ENCODE results near the gene ALPL.
"Not testable (repeated sequence)": the region's sequence is repeated elsewhere in the genome, so short reads cannot be mapped to it uniquely, and the experiment has no call there.

ALPL gene

DNA sequence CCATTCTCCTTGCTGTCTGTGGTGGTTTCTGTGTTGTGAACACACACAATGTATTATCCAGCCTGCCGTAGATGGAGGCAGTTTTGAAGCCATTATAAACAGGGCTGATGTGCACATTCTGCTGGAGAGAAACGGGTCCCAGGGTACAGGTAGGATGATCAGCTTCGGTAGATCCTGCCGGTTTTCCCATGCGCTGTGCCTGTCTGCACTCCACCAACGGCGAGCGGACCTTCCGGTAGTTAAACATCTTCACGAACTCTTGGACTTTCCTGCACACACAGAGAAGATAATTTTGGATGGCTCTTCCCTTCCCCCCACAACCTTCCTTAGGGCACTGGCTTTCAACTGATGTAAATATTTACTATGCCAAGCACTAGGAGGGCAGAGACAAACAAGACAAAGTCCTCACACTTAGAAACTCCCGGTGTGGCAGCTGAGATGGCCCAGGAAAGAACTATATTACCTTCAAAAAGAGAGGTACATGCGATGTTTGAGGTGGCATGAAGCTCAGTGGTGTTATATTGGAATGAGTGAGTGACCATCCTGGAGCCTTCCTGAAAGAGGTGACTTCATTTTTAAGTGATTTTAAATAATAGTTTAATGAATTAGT, 41.7 kb downstream of the ALPL start:
- no peak overlapping the region for H3K4me3 ChIP-seq
- no peak overlapping the region for H3K27ac ChIP-seq

GRCh38 chr1:21552715-21553114, 43.5 kb downstream of the ALPL start:
- H3K27ac ChIP-seq: no peak overlapping the region

DNA sequence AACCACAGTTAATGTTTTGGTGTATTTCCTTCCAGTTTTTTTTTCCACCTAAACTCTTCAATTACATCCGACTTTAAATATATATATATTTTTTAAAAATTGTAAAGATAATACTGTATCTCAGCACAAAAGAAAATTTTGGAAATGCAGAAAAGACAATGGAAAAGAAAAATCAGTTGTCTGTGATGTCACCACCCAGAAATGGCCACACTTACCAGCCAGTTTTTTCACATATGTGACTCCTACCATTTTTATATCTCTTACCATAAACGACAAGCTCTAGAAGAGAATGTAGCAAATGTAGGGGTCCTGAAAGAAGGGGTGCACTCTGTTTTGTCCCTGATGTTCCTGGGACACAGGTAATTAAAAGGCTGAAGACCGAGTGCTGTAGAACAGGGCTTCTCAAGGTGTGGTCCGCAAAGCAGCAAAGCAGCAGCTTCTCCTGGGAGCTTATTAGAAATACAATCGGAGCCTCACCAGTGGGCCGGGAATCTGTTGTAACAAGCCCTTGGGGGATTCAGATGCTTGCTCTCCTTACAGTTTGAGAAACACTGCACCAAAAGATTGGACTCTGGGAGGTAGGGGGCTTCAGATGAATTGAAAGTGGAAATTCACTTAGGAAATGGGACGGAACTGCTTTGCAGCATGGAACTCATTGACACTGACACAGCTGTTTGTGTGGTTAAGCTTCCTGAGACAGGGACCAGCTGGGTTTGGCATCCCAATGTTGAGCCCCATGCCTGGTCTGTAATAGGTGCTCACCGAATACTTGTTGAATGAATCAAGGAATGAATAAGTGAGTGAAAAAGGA, 44.1 kb downstream of the ALPL start:
- H3K4me3 ChIP-seq: no peak overlapping the region
- no peak overlapping the region for H3K27ac ChIP-seq

More at GRCh38 chr1:21552715-21553114, 43.5 kb downstream of the ALPL start:
- no peak overlapping the region for H3K4me3 ChIP-seq

GRCh38 chr1:21559788-21560567, 50.8 kb downstream of the ALPL start:
- no peak overlapping the region for H3K27ac ChIP-seq
- no peak overlapping the region for H3K4me3 ChIP-seq

DNA sequence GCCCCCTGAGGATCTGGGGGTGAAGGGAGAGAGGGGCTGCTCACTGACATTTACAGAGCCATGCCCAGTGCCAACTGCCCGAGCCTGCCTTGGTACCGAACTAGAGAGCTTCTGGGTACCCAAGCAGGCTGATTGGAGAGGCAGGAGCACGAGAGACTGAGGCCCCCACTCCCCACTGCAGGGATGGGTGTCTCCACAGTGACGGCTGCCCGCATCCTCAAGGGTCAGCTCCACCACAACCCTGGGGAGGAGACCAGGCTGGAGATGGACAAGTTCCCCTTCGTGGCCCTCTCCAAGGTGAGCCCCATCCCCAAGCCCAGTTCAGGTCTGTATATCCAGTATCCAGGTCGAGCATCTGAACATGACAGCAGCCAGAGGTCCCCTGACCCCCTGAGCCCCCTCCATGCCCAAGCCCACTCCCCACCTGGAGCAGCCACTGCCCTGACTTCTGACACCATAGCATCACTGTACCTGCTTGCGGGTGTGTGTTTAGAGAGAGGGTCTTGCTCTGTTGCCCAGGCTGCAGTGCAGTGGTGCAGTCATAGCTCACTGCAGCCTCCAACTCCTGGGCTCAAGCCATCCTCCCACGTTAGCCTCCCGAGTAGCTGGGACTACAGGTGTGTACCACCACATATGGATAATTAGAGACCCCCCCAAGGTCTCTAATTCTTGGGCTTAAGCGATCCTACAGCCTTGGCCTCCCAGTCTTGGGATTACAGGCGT, 51.9 kb downstream of the ALPL start:
- H3K4me3 ChIP-seq: no peak overlapping the region
- H3K27ac ChIP-seq: no peak overlapping the region

DNA sequence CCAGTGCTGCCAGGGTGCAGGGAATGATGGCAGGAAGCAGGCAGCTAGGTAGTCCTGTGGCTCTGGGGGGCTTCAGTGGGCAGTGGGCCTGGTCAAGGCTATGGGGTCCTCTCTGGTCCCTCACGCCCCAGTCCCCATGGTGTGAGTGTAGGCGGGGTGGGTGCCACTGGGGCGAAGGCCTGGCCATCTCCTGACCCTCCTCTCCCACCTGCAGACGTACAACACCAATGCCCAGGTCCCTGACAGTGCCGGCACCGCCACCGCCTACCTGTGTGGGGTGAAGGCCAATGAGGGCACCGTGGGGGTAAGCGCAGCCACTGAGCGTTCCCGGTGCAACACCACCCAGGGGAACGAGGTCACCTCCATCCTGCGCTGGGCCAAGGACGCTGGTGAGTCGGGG, 53.7 kb downstream of the ALPL start:
- H3K4me3 ChIP-seq: no peak overlapping the region
- no peak overlapping the region for H3K27ac ChIP-seq

- Histone ChIP-seq H3K27ac (no peak overlapping the region), H3K4me3 (no peak overlapping the region)
These were observed 54.7 kb downstream of the ALPL start for GRCh38 chr1:21563971-21564370.

DNA sequence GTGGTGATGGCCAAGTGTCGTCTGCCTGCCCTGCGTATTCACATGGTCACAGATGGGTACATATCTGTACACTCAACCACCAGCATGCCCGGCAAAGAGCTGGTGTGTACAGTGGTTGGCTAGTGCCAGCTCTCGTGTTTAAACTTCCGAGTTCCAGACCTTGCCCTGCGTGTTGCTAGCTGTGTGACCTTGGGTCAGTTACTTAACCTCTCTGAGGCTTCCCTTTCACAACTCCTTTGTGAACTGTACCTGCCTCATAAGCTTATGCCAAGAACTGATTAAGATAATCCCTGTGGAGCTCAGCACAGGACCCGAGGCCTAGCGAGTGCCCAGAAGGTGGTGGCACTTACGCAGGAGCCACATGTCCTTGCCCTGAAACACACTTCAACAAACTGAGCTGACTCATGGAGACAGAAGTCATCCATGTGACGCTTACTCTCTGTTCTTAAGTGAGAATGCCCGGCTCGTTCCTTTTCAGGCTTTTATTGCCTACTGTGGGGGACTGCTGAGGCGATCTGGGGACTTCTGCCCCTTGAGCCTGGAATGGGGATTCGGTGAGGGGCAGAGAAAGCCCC, 55.4 kb downstream of the ALPL start:
- H3K4me3 ChIP-seq: no peak overlapping the region
- no peak overlapping the region for H3K27ac ChIP-seq

DNA sequence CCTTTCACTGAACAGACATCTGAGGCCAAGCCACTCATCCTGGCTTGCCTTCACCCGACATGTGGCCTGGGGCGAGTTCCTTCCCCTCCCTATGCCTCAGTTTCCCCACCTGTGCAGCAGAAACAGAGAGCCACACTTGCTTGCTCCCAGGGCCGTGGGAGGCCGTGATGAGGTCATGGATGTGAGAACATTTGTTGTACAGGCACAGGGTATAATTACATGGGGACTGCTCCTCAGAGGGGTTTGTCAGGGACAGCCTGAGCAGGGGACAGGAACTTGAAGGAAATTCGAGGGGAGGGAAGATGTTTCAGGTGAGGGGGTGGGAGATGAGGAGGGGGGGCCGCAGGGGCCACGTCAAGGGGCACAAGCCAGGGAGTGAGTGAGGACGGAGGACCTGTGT, 56.1 kb downstream of the ALPL start:
- H3K27ac ChIP-seq: no peak overlapping the region
- H3K4me3 ChIP-seq: no peak overlapping the region

- not testable (repeated sequence) for H3K4me3 ChIP-seq, H3K27ac ChIP-seq
These were observed 57.1 kb downstream of the ALPL start for GRCh38 chr1:21566361-21566760.

- Histone ChIP-seq H3K27ac (no peak overlapping the region), H3K4me3 (no peak overlapping the region)
These were observed 58.2 kb downstream of the ALPL start for GRCh38 chr1:21567241-21568005.

GRCh38 chr1:21568006-21568746, 59.0 kb downstream of the ALPL start:
- H3K27ac ChIP-seq: no peak overlapping the region
- no peak overlapping the region for H3K4me3 ChIP-seq

DNA sequence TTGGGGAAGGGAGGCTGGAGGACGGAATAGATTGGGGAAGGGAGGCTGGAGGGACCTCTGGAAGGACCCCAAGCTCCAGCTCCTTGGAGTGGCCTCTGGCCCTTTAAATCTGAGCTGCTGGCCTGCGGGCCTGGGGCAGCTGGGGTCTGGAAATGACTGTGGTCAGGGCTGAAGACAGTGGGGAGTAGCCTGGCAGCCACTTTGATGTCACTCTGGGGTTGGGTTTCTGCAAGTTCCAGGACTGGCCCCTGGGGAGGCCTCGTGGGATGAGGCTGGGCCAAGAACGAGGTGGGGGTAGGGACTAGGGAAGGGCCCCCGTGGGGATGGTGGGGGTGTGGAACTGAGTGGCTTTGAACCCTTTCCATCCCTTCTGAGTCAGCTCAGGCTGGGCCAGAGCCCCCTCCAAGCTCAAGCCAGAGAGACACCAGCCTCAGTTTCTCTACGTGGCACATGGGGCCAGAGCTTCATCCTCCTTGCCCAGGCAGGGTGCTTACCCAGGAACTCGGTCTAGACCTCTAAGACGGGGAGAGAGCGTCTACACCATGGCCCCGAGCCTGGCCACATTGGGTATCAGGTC, 59.7 kb downstream of the ALPL start:
- no peak overlapping the region for H3K4me3 ChIP-seq
- no peak overlapping the region for H3K27ac ChIP-seq

DNA sequence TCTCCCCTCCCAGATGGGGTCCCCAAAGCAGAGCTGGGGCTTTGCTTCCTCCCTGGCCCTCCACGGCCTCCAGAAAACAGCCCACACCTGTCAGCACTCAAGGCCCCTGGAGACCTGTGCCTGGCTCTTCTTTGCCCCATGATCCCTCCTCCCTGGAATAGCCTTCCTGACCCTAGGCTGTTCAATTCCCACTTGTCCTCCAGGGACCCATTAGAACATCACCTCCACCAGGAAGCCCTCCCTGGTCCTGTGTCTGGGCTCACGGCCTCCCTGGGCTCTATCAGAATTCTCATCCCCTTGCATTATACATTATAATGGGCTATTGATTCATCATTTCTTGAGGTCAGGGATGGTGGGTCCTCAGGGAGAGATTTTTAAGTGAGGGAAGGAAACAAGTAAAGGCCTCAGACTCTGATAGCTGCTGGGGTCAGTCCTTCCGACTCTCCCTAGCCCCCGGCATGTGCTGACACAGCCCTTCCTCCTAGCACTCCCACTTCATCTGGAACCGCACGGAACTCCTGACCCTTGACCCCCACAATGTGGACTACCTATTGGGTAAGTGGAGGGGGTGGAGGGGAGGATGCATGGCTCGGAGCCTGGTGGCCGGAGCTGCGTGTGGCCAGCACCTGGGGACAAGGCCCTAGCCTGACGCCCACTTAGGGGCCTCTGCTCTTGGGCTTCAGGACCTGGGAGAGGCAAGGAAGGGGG, 60.8 kb downstream of the ALPL start:
- no peak overlapping the region for H3K27ac ChIP-seq
- no peak overlapping the region for H3K4me3 ChIP-seq

GRCh38 chr1:21570528-21570875, 61.3 kb downstream of the ALPL start:
- Histone ChIP-seq H3K4me3 (no peak overlapping the region), H3K27ac (no peak overlapping the region)

GRCh38 chr1:21570885-21571284, 61.7 kb downstream of the ALPL start:
- Histone ChIP-seq H3K27ac (no peak overlapping the region), H3K4me3 (no peak overlapping the region)

DNA sequence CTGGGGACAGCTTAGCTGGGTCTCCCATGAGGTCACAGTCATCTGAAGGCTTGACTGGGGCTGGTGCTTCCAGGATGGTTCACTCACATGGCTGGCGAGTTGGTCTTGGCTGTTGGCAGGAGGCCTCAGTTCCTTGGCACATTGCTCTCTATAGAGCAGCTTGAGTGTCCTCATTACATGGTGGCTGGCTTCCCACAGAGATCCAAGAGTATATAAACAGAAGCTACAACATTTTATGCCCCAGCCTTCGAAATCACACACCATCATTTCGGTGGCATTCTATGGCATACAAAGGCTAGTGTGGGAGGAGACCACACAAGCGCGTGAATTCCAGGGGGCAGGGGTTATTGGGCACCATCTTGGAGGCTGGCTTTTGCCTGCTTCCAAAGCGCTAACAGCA, 63.0 kb downstream of the ALPL start:
- Histone ChIP-seq H3K4me3 (no peak overlapping the region), H3K27ac (no peak overlapping the region)
